Astrocyte of the spinal cord (primary cell): ENCODE measurements around the gene SEMA6A.

Experiments
- DNase-seq: peaks from one replicate; pipeline ENCODE4 v3.0.0; 2011; ENCODE audit warnings: low read depth, low spot score
- H3K4me3 ChIP-seq: 2 replicates; pipeline ENCODE4 v1.5.1; 2011; ENCODE audit warnings: low read depth, mild to moderate bottlenecking, low read length, moderate library complexity
- in situ Hi-C: cut with HindIII; loops from 2 replicates; pipeline ENCODE4 v1.10.0; 2017; ENCODE audit warnings: low sequenced_read_pairs
- TF ChIP-seq, protein P1 (sequence below): IDR thresholded peaks from 2 replicates; pipeline ENCODE4 v1.5.1; 2012; ENCODE audit warnings: low read depth, mild to moderate bottlenecking, low read length, inconsistent platforms

Gene SEMA6A

DNA sequence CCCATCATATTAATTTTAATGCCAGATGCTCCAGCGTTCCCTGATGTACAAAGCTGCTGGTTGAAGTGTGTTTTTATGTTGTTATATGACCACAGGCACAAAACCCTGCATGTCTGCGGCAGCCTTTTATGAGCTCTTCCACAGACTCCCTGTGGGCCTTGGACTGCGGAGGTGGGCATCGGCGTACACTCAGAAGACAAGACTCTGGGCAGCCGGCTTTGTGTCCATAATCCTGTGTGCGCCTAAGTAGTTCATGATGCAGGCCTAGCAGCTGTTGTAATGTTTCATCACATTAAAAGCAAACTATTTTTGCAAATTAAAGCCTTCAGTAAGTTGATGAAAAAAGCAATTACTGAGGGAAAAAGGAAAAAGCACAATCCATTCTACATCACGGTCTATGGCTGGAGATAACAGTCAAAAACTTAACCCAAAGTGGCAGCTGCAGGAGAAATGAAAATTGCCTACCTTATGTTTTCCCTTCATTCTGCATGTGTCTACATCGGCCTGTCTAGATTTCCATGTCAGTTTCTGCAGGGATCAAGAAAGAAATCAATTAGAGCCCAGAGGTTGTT is 78.8 kb downstream of the SEMA6A start:
- DNase-seq, result no peak
- TF ChIP-seq, protein P1, sequence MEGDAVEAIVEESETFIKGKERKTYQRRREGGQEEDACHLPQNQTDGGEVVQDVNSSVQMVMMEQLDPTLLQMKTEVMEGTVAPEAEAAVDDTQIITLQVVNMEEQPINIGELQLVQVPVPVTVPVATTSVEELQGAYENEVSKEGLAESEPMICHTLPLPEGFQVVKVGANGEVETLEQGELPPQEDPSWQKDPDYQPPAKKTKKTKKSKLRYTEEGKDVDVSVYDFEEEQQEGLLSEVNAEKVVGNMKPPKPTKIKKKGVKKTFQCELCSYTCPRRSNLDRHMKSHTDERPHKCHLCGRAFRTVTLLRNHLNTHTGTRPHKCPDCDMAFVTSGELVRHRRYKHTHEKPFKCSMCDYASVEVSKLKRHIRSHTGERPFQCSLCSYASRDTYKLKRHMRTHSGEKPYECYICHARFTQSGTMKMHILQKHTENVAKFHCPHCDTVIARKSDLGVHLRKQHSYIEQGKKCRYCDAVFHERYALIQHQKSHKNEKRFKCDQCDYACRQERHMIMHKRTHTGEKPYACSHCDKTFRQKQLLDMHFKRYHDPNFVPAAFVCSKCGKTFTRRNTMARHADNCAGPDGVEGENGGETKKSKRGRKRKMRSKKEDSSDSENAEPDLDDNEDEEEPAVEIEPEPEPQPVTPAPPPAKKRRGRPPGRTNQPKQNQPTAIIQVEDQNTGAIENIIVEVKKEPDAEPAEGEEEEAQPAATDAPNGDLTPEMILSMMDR, result no peak
- H3K4me3 ChIP-seq, result no peak overlapping the region
- in situ Hi-C loops, result no loop called here

DNA sequence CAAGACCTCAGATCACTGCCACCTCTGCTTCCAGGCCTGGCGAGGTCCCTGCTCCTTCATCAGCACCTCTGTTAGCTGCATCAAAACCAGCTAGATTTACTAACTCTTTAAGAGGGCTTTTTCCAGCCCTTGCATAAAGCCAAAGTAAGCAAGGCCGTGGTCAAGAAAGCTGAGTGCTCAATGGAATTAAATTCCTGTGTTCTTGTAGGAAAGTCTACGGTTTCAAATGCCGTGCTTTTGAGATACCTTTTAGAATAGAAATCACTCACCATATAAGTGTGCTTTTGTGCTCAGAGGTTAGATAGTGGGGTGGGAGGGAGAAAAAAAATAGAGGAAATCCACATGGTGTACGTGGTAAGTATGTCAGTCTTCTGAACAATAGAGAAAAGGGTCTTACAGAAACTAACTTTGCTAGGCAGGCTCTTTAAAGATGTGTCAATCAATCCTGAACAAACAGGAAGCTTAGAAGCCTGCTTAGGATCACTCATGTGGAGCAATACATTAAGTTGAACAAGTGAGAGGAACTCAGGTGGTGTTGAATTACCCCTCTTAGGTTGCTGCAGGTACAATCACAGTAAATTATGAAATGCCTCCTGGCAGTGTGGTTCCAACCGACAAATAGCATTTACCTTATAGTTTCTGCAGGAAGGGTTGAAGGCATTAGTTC is 79.7 kb downstream of the SEMA6A start:
- TF ChIP-seq, protein P1, result no peak
- in situ Hi-C loops, result no loop called here
- no peak for DNase-seq
- H3K4me3 ChIP-seq, result no peak overlapping the region

DNA sequence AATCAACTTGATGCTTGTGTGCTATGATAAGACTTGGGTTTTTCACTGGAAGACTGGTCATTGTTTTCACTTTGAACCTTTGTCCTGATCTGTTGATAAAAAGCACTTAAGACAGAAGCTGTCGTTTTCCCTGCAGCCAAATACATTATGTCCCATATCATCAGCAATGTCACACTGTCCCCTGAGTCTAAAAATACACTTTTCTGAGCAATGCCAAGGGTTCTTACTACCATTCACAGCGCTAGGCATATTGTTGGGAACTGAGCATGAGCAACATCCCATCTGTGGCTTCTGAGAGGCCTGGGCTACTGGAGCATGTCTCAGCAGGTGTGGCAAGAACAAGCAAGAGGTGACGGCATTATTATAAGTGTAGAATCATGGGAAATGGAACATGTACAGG is 81.8 kb downstream of the SEMA6A start:
- no peak overlapping the region for H3K4me3 ChIP-seq
- in situ Hi-C loops, result no loop called here
- DNase-seq, result no peak
- TF ChIP-seq, protein P1, result no peak

DNA sequence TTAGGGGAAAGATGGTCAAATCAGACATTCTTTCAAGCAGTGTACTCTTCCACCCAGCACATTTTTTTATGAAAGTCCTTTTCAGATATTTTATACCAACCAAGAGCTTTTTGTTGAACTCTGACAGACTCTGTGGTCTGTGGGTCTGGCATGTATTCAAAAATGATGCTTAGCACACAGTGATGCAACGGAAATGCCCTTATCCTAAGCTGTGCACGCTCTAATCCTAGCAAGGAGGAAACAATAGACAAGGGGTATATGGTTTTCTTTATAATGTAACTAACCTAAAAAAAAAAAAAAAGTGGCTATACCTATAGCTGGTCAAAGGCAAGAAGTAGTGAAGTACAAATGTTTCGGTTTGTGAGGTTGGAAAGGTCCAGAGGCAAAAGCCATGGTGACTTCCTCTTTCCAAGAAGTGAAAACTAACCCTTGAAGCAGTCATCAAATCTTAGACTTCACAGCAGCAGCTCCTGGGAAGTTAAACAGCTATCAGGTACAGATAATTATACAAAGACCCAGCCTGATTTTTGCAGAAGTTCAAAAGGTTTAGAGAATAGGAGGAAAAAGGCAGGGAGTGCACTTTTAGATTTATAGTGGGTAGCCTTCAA is 82.5 kb downstream of the SEMA6A start:
- peak; percentile 94 for DNase-seq
- TF ChIP-seq, protein P1, result no peak
- in situ Hi-C loops, result no loop called here

DNA sequence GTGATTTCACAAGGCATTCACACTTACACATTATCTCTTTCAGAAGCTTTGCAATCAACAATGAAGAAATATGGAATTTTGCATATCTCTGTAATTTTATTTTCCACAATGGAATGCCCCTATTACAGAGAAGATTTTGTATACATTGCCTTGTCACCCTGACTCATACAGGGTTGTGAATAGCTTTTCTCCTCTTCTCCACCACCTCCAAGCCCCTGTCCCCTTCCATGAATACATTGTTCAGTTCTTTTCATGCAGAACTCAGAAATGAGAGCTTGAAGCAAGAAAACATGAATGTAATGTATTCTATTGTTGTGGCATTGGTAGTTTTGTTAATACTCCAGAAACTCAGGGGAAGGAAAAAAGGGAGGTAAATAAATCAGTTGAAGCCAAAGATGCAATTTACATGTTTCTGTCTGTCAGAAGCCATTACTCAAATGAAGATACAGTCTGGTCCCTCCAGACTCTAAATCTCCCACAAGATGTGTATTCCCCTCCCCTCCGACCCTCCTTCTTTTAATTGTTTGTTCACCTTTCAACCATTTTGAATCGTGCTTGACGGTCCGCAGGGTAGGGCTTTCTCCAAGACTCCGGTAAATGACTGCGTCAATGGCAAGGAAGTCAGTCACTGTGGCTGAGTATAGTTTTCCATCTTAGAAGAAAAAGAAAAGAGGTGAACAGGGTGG is 86.1 kb downstream of the SEMA6A start:
- no peak for DNase-seq
- in situ Hi-C loops, result no loop called here
- TF ChIP-seq, protein P1, result no peak
- no peak overlapping the region for H3K4me3 ChIP-seq

More for the DNA sequence above, 82.5 kb downstream of the SEMA6A start:
- no peak overlapping the region for H3K4me3 ChIP-seq

DNA sequence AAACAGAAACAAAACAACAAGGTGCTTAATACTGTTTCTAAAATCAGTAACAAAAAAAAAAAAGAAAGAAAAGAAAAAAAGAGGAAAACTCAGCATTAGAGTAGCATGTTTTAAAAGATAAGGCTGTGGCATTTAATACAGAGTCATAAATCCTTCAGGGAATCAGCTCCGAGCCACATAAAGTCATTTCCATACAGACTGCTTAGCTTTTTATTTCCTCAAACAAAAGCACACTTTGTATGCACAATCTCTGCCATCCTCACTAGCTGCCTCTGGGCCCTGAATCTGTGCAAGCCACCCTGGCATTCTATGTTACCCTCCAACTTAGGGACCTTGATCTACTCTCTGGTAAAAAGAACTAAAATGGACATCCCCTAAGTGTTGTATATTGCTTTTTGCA is 87.6 kb downstream of the SEMA6A start:
- in situ Hi-C loops, result no loop called here
- no peak overlapping the region for H3K4me3 ChIP-seq
- DNase-seq, result no peak
- TF ChIP-seq, protein P1, result no peak
